Activated CD8-positive, alpha-beta T cell treated with anti-CD3 and anti-CD28 coated beads for 36 hours (primary cell): ENCODE results near the gene VDAC2. TPM values are rescaled to one million over a fixed set of nuclear protein-coding genes. Genes with fewer than 3 reads are reported as not detected.

Source experiments
- ATAC-seq: fragments of 200-7000 bp; cut with Tn5 transposase; one replicate; pipeline ENCODE4 v1.10.0; 2021; ENCODE audit warnings: mild to moderate bottlenecking, moderate library complexity
- CTCF ChIA-PET: fragments of 350-600 bp; sonication (Branson Sonifier 250); formaldehyde crosslinking; loops from one replicate; lab custom pipeline; 2021; ENCODE audit warnings: antibody characterized with exemption; lab: Charles Lee
- POLR2A ChIA-PET: fragments of 350-600 bp; sonication (Branson Sonifier 250); formaldehyde crosslinking; loops from one replicate; lab custom pipeline; 2021; ENCODE audit warnings: antibody characterized with exemption; lab: Charles Lee
- DNase-seq: peaks from one replicate; pipeline ENCODE4 v3.0.0-alpha.2; 2020
- H3K27ac Mint-ChIP-seq: one replicate; pipeline ENCODE4 v1.8.0; 2021; ENCODE audit warnings: mild to moderate bottlenecking, mixed read lengths
- H3K27me3 Mint-ChIP-seq: one replicate; pipeline ENCODE4 v1.8.0; 2021; ENCODE audit warnings: mixed read lengths
- H3K36me3 Mint-ChIP-seq: one replicate; pipeline ENCODE4 v1.8.0; 2021; ENCODE audit warnings: low read depth, mixed read lengths
- H3K4me1 Mint-ChIP-seq: one replicate; pipeline ENCODE4 v1.8.0; 2021; ENCODE audit warnings: low read depth, mixed read lengths
- H3K4me3 Mint-ChIP-seq: one replicate; pipeline ENCODE4 v1.8.0; 2021; ENCODE audit warnings: mild to moderate bottlenecking, moderate library complexity, mixed read lengths
- H3K9me3 Mint-ChIP-seq: one replicate; pipeline ENCODE4 v1.8.0; 2021; ENCODE audit warnings: mixed read lengths
- intact Hi-C: fragments of 100-400 bp; cut with micrococcal nuclease; formaldehyde crosslinking; loops from one replicate; pipeline ENCODE4 v1.10.0; 2022
- total RNA-seq, 2 experiments: library from RNA; stranded (reverse); gene quantifications; one replicate each; pipeline ENCODE4 v1.2.3, GENCODE V29; 2021
- TF ChIP-seq, protein P1 (sequence below): fragments of 200-600 bp; IDR thresholded peaks from one replicate; pipeline ENCODE4 v1.8.0; 2022; ENCODE audit warnings: antibody characterized with exemption, mild to moderate bottlenecking

VDAC2 gene
- total RNA-seq, 2 experiments from 2014 or later, result 253 to 263 TPM

DNA sequence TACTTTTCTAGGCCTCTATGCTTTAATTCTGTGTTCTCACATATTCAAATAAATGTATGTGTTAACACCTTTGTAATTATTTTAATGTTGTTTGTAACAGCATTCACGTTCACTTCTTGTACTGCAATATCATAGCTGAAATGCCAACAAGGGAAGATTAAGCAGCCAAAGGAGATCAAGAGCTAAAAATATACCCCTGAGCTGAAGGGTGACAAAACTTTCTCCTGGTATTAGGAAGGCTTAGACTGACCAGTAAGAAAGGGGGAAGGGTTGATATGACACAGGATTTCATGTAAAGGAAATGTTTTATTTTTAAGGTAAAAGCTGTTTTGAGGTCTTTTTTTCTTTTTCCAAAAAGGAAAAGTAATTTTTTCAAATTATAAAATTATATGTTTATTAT lies 40.4 kb upstream of the VDAC2 start:
- Mint-ChIP-seq H3K27ac (peak overlapping the region; percentile 35), H3K27me3 (no peaks in the 10 kb centered on the region), H3K4me3 (no peak overlapping the region), H3K36me3 (peaks cover 25% of the 10 kb centered on the region), H3K9me3 (no peaks in the 10 kb centered on the region), H3K4me1 (peaks cover 28% of the 10 kb centered on the region)
- TF ChIP-seq, protein P1, sequence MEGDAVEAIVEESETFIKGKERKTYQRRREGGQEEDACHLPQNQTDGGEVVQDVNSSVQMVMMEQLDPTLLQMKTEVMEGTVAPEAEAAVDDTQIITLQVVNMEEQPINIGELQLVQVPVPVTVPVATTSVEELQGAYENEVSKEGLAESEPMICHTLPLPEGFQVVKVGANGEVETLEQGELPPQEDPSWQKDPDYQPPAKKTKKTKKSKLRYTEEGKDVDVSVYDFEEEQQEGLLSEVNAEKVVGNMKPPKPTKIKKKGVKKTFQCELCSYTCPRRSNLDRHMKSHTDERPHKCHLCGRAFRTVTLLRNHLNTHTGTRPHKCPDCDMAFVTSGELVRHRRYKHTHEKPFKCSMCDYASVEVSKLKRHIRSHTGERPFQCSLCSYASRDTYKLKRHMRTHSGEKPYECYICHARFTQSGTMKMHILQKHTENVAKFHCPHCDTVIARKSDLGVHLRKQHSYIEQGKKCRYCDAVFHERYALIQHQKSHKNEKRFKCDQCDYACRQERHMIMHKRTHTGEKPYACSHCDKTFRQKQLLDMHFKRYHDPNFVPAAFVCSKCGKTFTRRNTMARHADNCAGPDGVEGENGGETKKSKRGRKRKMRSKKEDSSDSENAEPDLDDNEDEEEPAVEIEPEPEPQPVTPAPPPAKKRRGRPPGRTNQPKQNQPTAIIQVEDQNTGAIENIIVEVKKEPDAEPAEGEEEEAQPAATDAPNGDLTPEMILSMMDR, result no peak
- ATAC-seq (no peak), DNase-seq (no peak)
- CTCF ChIA-PET, result interaction anchor here (0.9 to 1.4 kb wide), 2 partner anchors 38 to 65 kb away, joined by 3 read pairs; partner anchors contain the start of gene COMTD1
- intact Hi-C loops, result no loop called here
- POLR2A ChIA-PET, result interaction anchor here (0.7 kb wide), 1 partner anchor 9 kb away, joined by 3 read pairs; no protein-coding TSS in a partner anchor

DNA sequence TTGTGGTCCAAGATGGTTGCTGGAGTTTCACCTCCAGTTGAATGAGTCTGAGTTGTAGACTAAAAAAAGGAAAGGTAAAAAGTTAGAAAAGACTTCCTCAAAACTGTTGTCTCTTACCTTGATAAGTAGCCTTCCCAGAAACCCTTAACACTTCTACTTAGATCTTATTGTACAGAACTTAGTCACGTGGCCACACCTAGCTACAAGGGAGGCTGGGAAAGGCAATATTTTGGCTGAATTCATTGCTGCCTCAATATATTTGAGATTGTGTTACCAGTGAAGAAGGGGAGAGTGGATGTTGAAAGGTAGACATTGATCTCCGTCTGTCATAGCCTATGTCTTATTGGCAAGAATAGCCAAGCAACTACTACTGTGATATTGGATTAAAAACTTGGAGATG lies 35.5 kb upstream of the VDAC2 start:
- no peak overlapping the region for H3K27ac Mint-ChIP-seq
- ChIA-PET POLR2A (no interaction called here), CTCF (interaction anchor here (2.1 kb wide), 1 partner anchor 13 kb away, joined by 7 read pairs; no protein-coding TSS in a partner anchor)
- H3K4me3 Mint-ChIP-seq, result no peak overlapping the region
- peaks cover 23% of the 10 kb centered on the region for H3K4me1 Mint-ChIP-seq
- H3K27me3 Mint-ChIP-seq, result no peaks in the 10 kb centered on the region
- no peaks in the 10 kb centered on the region for H3K9me3 Mint-ChIP-seq
- no peak for ATAC-seq
- DNase-seq, result no peak
- peaks cover 24% of the 10 kb centered on the region for H3K36me3 Mint-ChIP-seq
- intact Hi-C loops, result no loop called here
- TF ChIP-seq, protein P1, result no peak

DNA sequence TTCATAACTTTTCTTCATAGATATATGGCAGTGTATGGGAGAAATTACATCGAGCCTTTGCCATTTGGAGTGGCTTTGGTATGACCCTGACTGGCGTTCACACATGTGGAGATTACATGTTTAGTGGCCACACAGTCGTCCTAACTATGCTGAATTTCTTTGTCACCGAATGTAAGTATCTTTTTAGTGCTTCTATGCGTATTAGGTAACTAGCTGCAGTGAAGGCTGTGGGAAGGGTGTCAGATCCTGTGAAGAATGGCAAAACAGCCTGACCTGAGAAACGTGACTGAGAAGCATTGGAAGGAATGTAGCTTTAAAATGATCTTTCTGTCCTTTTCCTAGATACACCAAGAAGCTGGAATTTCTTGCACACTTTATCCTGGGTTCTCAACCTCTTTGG lies 34.5 kb upstream of the VDAC2 start:
- ChIA-PET POLR2A (no interaction called here), CTCF (no interaction called here)
- TF ChIP-seq, protein P1, result no peak
- DNase-seq (no peak), ATAC-seq (no peak)
- no peaks in the 10 kb centered on the region for H3K9me3 Mint-ChIP-seq
- H3K36me3 Mint-ChIP-seq, result peaks cover 25% of the 10 kb centered on the region
- no peak overlapping the region for H3K27ac Mint-ChIP-seq
- no peaks in the 10 kb centered on the region for H3K27me3 Mint-ChIP-seq
- intact Hi-C loops, result no loop called here
- H3K4me1 Mint-ChIP-seq, result peaks cover 29% of the 10 kb centered on the region
- no peak overlapping the region for H3K4me3 Mint-ChIP-seq

DNA sequence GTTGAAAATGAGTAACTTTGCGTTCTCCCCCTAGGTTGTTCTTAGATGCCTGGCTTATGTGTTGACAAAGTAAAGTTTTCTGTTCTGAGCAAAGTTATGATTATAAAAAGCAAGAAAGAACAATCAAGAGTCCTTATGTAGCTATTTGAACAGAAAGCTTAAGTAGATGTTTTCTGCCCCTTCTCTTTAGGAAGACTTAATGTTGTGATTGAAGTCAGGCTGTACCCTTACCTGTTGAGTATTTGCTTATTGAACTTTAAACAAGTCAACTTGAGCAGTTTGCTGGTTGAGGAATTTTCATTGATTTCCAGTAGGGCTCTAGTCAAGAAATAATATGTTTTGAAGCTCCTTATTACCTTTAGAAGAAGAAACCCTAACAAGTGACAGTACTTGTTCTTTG lies 33.9 kb upstream of the VDAC2 start:
- no peak for ATAC-seq
- Mint-ChIP-seq H3K4me3 (no peak overlapping the region), H3K4me1 (peaks cover 35% of the 10 kb centered on the region), H3K27me3 (no peaks in the 10 kb centered on the region), H3K36me3 (peaks cover 25% of the 10 kb centered on the region), H3K9me3 (no peaks in the 10 kb centered on the region), H3K27ac (no peak overlapping the region)
- TF ChIP-seq, protein P1, result no peak
- intact Hi-C loops, result no loop called here
- POLR2A ChIA-PET, result no interaction called here
- CTCF ChIA-PET, result interaction anchor here (3.4 kb wide), 1 partner anchor 11 kb away, joined by 19 read pairs; no protein-coding TSS in a partner anchor
- DNase-seq, result no peak

DNA sequence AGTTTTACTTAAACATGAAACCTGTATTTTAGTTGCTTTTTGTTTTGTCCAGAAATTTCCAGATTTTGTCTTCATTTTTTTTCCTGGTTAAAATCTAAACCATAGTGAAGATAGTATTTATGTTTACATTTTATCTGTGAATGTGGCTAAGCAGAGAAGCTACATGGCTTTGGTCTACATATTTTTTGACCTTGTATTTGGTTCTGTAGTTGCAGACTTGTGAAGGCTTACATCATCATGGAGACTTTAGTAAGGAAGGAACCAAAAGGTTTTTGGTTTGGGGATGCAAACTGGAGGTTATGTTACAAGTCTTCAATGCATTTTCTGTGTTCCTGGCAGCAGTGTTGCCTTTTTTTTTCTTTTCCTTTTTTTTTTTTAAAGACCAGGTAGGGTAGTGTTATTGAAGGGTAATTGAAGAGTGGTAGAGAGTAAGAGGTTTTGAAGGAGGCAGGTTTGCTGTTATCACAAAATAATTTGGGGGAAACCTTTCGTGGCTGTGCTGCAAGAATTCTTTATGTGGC lies 30.9 kb upstream of the VDAC2 start:
- TF ChIP-seq, protein P1, result no peak
- ATAC-seq (no peak), DNase-seq (no peak)
- Mint-ChIP-seq H3K4me1 (peaks cover 37% of the 10 kb centered on the region), H3K36me3 (peaks cover 26% of the 10 kb centered on the region), H3K27me3 (no peaks in the 10 kb centered on the region), H3K9me3 (no peaks in the 10 kb centered on the region), H3K4me3 (no peak overlapping the region), H3K27ac (peak overlapping the region; percentile 69)
- CTCF ChIA-PET, result interaction anchor here (1.0 to 3.4 kb wide), 4 partner anchors 8 to 54 kb away, joined by 3 to 19 read pairs (median 6); no protein-coding TSS in a partner anchor
- intact Hi-C loops, result no loop called here
- POLR2A ChIA-PET, result no interaction called here
